ENCODE results near the gene ACTR1B.

GRCh38 chr2:97706708-97707345, 43.0 kb upstream of the ACTR1B start:
- TF ChIP-seq CTCF (IDR thresholded peaks at IDR 0.05) (no peak), POLR2AphosphoS5 (IDR thresholded peaks at IDR 0.05; ENCODE audit: insufficient read depth in 1 of 2, low read depth in 1 of 2) (no peak)
